Smooth muscle cell of the brain vasculature (primary cell): ENCODE results near the gene TRIM71.
"Not testable (repeated sequence)": the region's sequence is repeated elsewhere in the genome, so short reads cannot be mapped to it uniquely, and the experiment has no call there.

Experiments used
- DNase-seq: peaks from one replicate; pipeline ENCODE4 v3.0.0-alpha.2; 2012; ENCODE audit warnings: low read depth, low spot score

Gene TRIM71

DNA sequence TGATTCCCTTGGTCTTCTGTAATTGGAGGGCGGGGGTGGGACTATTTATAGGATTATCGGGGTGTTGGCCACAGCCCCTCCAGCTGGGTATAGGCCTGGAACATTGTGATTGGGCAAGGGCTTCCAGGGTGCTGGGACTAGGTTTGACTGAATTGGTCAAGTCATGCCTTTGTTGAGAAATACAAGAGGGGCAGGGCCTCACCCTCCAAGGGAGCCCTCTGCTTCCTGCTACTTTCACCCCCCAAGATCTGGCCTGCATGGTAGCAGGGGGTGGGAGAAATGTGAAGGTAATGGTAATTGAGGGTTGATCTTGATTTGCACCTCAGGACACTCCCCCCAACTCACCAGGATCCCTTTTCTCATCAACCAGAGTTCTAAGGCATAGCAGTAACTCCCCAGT, 25.2 kb downstream of the TRIM71 start:
- DNase-seq = no peak

DNA sequence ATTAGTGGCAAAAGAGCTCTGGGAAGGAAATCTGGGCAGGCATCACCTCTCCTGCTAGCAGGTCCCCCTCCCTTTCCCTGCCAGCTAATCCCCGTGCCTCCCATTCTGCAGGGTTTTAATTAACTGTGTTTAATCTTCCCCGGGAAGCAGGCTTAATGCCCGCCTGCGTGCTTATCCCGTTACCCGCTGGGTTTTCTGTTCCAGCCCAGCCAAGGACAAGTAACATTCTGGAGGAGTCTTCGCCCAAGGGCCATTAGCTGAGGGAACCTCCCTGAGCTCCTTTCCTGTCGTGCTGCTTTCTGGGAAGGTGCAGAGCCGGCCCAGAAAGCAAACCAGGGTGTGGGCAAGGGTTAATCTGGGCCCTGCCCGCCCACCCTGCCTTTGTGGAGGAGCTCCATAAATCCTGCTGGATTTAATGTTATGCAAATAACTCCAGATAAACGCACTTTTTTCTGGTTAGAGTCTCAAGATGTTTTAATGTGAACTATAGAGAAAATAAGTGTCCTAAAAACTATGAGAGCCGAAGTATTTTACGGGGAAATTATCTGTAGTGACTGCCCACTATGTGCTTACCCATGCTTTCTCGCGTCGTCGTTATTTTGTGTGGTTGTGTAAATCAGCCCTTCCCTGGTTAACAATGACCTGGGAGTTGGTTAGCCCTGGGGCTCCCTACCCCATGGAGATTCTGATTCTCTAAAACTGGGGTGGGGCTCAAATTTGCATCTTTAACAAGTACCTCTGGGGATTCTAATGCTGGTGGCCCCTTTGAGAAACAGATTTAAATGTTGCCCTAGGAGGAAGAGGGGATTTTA, 25.9 kb downstream of the TRIM71 start:
- no peak for DNase-seq

DNA sequence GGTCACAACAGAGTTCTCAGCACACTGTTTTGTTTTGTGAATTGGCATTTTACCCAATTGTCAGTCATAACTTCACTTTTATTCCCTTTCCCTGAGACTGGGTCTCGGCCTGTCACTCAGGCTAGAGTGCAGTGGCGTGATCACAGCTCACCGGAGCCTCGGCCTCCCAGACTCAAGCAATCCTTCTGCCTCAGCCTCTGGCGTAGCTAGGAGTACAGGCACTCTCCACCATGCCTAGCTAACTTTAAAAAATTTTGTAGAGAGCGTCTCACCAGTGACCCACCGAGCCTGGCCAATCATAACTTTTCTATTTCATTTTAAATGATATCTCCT, 26.5 kb downstream of the TRIM71 start:
- no peak for DNase-seq

DNA sequence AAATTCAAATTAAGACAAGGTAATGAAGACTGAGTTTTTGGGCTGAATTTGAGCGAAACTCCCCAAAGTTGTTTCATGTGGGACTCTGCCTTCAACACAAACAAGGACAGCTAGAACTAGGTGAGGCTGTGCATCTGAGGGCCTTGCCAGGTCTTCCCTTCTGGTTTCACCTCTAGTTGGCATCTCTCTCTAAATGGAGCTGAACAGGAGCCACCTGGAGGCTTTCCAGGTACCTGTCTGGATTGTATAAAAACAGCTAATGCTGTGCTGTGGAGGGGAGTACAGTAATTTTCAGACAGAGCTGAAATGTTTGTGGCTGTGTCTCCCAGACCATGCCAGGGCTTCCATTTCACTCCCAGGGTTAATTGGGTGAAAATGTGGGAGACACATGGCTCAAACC, 27.1 kb downstream of the TRIM71 start:
- DNase-seq = no peak

DNA sequence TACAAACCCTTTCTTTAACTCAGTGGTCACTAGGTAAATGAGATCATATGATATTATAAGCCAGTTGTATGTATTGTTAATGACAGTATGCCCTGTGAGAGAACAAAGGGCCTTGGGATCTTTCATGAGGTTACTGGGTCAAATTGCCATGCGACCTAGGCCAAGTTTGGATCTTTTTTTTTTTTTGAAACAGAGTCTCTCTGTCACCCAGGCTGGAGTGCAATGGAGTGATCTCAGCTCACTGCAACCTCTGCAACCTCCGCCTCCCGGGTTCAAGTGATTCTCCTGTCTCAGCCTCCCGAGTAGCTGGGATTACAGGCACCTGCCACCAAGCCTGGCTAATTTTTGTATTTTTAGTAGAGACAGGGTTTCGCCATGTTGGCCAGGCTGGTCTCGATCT, 27.7 kb downstream of the TRIM71 start:
- DNase-seq = not testable (repeated sequence)

DNA sequence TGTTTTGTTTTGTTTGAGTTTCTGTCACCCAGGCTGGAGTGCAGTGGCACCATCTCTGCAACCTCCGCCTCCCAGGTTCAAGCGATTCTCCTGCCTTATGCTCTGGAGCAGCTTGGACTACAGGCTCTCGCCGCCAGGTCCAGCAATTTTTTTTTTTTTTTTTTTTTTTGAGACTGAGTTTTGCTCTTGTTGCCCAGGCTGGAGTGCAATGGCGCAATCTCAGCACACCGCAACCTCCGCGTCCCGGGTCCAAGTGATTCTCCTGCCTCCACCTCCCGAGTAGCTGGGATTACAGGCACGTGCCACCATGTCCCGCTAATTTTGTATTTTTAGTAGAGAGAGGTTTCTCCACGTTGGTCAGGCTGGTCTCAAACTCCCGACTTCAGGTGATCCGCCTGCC, 29.2 kb downstream of the TRIM71 start:
- DNase-seq = not testable (repeated sequence)

DNA sequence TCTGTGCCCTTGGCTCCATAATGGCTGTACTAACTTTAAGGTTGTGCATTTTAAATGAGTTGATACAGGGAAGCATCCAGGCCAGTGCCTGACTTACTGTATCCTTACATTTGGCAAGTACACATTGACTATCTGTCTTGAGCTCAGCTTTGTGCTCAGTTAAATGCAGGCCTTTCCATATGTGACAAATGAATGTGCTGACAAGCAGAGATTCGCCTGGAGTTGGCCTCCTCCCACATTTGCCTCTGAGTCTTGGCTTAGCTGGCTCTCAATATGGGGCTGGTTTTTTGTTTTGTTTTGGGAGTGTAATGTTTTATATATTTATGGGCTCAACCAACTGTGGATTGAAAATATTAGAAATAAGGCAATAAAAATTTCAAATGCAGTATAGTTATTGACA, 29.7 kb downstream of the TRIM71 start:
- no peak for DNase-seq

DNA sequence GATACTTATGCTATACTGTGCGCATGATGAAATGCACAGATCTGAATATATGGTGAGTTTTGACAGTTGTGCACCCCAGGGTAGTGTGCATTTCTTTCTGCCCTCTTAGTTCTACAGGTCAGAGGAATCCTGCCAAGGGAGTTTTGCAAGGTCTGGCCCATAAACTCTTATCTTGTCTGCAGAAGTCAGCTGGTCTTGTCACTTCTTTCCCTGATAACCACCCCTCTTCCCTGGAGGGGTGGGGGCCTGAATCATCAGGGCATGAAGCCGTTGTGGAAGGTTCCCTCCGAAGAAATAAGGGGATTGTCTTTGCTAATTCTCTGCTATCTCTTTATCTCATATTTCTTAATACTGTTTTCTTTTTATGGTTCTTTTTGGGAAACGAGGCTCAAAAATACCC, 30.4 kb downstream of the TRIM71 start:
- DNase-seq = no peak

DNA sequence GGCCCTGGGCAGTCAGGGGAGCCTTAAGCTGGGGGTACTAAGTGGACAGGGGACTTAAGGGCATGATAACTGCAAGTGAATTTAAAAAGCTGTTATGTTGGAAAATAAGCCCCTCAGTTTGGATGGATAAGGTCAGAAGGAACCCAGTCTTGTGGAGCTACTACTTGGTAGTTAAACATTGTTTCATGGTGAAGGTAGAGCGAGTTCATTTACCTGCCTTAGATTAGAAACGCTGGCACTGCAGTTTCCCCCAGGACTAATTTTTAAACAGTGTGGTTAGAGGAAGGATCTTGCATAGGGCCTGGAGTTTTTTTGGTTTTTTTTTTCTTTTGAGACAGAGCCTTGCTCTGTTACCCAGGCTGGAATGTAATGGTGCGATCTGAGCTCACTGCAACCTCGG, 31.2 kb downstream of the TRIM71 start:
- no peak for DNase-seq

DNA sequence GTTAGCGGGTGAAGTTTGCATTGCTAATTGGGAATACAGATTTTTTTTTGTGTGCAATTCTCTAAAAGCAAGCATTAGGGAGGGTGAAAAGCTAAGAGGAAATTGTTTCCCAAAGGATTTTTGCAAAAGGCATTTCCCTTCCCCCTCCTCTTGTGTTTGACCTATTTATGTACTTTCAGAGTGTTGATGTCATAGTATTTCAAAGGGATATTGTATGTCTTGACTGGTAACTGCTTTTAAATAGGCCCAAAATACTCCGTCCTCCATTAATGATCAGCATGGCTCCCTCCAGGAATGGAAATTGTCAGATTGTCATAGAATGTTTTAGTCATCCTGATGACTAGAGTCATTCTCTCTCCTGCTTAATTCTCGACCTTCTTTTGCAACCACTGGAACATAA, 32.4 kb downstream of the TRIM71 start:
- no peak for DNase-seq

DNA sequence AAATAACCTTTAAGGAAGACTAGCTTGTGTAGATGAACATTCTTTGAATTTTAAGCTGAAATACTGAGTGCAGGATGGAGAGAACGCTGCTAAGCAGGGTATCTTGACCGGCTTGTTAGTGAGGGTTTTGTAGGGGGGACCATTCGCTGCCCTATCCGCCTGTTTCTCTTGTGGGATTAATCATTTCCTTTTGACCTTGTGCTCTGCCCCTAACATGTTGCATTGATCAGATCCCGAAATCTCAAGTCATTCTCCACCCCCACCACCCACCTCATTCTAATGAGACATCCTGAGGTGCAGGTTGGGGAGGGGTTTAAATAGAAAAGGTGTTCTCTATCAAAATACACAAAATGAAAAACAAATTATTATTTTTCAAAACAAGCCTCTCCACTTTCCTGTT, 32.8 kb downstream of the TRIM71 start:
- DNase-seq = no peak

DNA sequence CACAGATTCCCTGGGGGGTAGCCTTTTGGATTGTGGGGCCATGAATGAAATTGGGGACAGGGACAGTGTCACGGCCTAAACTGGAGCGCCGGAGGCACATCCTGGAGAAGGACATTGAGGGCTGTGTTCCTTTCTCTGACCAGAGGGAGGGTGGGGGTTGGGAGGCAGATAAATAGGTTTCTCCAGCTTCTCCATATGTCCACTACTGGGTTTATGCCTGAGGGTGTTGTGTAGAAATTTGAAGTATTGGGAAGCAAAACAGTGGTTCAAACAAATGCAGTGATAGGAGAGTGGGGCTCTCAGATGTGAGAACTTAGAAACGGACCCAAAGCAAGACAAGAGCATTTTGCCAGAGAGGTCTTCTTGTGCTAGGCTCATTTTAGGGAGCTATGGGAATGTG, 34.3 kb downstream of the TRIM71 start:
- DNase-seq = no peak

DNA sequence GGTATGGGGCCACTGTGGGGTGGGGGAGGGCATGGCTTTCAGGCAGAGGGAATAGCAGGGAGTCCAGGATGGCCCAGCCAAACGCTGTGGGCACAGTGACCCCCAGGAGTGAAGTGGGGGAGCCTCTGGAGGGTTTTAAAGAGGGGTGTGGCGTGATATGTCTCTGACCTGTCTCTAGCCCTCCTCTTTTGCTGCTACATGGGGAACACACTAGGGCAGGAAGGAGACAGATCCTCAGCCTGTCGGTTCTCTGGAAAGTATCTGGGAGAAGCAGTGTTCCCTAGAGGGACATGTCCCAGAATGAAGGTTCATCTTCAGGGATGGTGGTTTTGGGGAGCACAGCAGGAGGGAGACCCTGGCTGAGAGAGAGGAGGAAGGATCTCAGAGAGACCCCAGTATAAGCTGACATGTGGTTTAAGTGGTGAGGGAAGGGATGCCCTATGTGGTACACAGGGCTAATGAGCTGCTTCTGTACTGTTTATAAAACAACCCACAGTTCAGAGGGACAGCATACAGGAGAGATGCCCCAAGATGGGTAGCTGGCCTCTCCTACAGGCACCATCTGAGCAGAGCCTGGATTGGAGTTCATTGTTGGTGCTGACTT, 37.7 kb downstream of the TRIM71 start:
- no peak for DNase-seq

DNA sequence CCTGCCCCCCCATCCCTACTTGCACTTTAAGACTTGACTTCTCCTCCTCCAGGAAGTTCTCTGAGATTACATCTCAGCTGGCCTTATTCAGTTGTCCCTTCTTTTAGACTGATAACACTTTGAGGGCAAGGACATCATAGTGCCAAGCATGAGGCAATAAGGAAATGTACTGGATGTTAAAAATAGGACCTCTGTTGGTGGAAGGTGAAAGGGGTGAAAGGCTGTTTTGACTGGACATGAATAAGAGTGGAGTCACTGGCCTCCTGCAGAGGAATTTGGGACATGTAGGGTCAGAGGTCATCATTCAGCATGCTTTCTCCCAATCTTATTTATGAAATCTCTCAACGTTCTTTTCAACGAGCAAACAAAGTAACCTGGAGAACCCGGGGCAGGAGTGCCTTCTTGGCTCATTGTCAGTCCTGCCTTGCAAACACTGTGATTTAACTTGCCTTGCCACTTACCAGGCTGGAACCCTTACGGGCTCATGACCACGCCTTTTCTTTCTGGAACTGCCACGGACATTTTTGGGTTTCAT, 38.6 kb downstream of the TRIM71 start:
- no peak for DNase-seq

DNA sequence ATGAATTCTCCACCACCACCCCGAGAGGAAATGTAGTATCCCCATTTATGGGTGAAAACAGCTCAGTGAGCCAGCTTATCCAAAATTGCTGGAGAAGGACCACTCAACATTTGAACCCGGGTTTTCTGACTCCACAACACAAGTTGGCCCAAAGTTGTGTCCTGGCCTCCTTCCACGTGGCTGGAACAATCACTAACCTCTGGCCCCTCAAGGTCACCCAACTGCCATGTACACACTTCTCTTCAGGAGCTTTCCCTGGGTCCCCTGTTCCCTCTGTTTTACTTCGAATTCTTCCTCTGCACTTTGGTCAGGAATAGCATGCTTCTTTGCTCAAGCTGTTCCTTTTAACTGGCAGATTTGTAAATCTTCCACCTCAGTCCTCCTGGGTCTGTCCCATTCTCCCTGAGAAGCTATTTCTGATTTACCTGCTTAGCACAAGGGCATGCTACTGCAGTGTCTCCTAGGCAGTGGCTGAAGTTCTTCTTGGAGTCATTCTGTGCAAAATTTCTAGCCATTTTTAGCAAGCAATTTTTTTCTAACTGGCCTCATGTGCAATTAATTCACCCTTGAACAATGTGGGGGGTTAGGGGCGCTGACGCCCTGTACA, 39.2 kb downstream of the TRIM71 start:
- no peak for DNase-seq

DNA sequence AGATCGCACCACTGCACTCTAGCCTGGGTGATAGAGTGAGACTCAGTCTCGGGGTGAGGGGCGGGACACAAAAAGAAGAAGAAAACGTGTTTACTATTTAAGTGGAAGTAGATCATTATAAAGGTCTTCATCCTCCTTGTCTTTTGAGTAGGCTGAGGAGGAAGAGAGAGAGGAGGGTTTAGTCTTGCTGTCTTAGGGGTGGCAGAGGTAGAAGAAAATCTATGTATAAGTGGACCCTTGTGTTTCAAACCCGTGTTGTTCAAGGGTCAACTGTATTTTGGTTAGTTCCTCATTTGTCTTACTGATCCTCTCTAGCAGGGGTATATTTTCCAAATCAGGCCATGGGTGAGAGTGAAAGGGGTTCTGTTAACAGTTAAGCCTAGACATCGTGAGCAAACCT, 40.1 kb downstream of the TRIM71 start:
- DNase-seq = no peak

DNA sequence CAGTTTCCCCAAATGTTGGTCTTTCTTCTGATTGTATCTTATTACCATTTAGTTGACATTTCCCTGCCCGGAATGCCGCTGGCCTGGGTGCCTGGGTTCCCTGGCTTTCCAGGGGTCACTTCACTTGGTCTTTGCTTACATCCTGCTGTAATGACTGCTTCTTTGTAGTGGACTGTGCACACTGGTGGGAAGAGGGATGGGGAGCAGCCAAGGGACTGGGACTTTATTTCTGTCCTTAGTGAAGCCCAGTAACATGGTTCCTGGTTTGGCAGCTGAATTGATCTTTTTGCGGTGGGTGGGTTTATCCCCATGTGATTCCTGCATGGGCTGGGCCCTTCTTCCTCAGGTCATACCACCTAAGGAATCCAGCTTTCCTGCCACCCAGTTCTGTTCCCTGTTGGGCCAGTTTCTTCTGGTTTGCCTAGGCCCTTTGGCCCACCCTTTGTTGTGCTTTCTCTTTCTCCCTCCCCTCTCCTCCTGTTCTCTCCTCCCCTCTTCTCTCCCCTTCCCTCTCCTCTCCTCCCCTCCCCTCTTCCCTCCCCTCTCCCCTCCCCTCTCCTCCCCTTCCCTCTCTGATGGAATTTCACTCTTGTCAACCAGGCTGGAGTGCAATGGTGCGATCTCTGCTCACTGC, 41.9 kb downstream of the TRIM71 start:
- DNase-seq = no peak

DNA sequence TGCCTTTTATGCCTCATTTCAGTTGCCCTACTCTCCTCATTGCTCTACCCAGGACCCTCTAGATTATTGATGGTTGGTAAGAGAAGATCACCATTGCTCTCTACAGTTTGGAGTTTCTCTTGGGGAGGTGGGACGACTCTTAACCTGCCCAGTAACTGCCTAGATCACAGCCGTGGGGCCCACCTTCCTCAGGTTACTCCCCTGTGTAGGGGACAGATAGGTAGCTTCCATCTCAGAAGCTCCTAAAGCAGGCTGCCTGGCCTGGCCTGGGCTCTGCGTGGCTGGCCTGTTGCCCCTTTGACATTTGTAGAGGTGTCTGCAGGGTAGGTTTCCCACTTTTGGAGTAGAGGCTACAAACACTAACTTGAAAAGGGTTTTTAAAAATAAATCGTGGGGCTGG, 42.7 kb downstream of the TRIM71 start:
- DNase-seq = no peak

DNA sequence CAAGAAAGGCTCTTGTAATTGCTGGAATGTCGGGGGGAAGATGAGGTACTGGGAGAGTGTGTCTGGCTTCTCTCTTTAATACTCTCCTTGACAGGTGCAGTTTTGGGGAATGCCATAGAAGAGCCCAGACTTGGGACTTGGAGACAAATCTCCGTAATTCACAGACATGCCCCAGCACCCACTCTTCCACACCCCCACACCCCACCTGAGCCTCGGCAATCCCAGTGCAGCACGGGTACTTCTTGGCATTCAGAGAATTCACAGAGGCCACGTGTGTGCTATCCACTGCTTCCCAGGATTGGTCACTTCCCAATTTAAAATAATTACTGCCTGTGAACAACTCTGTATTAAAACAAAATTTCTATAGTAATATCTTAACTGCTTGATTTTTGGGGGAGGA, 43.9 kb downstream of the TRIM71 start:
- no peak for DNase-seq

DNA sequence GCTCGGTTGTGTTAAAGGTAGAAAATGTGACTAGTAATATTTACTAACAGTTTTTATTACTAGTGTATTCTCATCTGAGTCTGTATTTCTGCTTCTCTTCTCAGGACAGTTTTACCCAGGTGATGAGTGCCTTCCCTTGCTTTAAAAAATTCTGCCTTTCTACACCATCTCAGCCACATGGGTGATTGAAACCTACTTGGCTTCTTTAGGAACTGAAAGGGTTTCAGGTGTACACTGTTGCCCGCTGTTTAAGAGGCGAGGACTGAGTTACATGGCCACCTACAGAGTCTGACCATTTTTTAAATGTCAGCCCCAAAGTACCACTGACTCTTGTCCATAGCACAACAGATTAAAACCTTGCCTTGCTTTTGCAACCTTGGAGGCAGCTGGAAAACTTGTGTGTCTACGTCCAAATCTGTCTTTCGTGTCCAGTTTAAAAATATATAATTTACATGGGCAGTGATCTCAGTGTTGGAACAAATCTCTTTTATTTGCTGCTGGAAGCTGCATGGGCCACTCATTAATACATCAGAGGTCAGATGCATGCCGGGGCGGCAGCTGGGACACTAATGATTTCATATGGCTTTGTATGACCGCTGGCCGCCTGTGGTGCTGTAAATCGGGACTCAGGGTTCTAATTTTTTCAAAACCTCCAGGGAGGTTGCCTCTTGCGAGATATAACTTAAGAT, 44.6 kb downstream of the TRIM71 start:
- no peak for DNase-seq

DNA sequence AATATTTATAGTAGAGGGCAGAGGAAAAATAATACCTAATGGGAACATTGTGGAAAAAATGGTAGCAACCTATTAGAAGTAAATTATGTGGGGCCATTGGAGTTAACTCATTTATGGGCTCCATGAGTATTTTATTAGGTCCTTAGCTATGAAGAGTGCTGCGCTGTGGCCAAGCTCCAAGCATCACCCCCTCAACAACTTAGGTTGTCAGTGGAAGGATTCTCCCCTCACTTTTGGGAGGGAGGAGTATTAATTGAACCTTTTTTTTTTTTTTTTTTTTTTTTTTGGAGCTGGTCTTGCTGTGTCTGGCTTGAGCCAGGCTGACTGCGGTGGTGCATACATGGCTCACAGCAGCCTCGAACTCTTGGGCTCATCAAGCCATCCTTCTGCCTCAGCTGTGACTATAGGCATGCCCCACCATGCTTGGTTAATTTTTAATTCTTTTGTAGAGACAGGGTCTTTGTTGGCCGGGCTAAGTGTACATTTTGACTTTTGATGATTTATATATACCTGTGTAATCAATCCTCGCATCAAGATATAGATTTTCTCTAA, 45.2 kb downstream of the TRIM71 start:
- DNase-seq = no peak

DNA sequence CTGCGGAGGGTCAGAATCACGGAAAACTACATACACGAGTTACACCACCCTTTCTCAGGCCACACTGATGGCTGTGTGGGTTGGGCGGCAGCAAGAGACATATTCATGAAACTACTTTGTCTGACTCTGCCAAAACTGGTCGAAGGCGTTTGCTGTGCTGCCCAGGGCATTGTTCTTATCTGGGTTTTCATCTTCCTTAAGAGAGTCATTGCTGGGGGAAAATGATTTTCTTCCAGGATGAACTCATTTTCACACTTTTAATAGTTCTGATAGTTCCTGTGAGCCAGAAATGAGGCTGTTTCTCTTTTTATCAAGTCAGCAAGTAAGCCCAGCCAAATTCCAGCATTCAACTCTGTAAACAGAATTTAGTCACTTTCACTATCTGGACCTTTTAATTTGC, 47.6 kb downstream of the TRIM71 start:
- no peak for DNase-seq
